Endothelial cell of umbilical vein (primary cell): ENCODE results near the gene YY1.

Source experiments
- CTCF ChIP-seq, 2 donors: IDR thresholded peaks; 1 replicate in 1 of 2; 2 replicates in 1 of 2; pipeline ENCODE4 v1.5.1; 2011; ENCODE audit warnings: low read length in 2 of 2, mild to moderate bottlenecking in 2 of 2, moderate library complexity in 2 of 2, control low read depth in 1 of 2, inconsistent platforms in 1 of 2, low read depth in 1 of 2; ENCODE audit not compliant: insufficient read depth in 1 of 2; ENCODE audit errors: extremely low read depth in 1 of 2
- EZH2 ChIP-seq: IDR thresholded peaks from 2 replicates; pipeline ENCODE4 v1.6.1; 2012; ENCODE audit warnings: borderline replicate concordance, low read depth, mild to moderate bottlenecking, moderate library complexity, low read length, inconsistent platforms; ENCODE audit not compliant: severe bottlenecking
- MAX ChIP-seq: IDR thresholded peaks from 2 replicates; pipeline ENCODE4 v1.6.1; 2011; ENCODE audit not compliant: insufficient read depth, insufficient read length
- MYC ChIP-seq: IDR thresholded peaks from one replicate; pipeline ENCODE4 v1.6.1; 2011; ENCODE audit warnings: mild to moderate bottlenecking, low read depth, low read length
- POLR2A ChIP-seq: IDR thresholded peaks from 2 replicates; pipeline ENCODE4 v1.6.1; 2012; ENCODE audit warnings: low read depth, mild to moderate bottlenecking, control low read depth, low read length
- POLR2AphosphoS5 ChIP-seq: IDR thresholded peaks from 2 replicates; pipeline ENCODE4 v1.6.1; 2012; ENCODE audit warnings: low read depth, mild to moderate bottlenecking, control low read depth, low read length, moderate library complexity; ENCODE audit not compliant: insufficient read depth

GRCh38 chr14:100212476-100213333 is 26.2 kb upstream of the YY1 start:
- TF ChIP-seq POLR2A (no peak), CTCF (IDR thresholded peaks at IDR 0.05; ENCODE audit: extremely low read depth in 1 of 2, insufficient read depth in 1 of 2, low read depth in 1 of 2, low read length in 2 of 2) (no peak), POLR2AphosphoS5 (no peak), EZH2 (no peak), MAX (no peak), MYC (no peak)
